Spleen (tissue), 11 donors: ENCODE results near the gene BMPER. TPM values are rescaled to one million over a fixed set of nuclear protein-coding genes. Genes with fewer than 3 reads are reported as not detected.

Source experiments
- DNase-seq: peaks from one replicate; pipeline ENCODE4 v3.0.0-alpha.2; 2020
- H3K27ac ChIP-seq, 8 donors: fragments of 200-600 bp; sonication (generic) in 7 of 8; 1 replicate in 4 of 8; 2 replicates in 4 of 8; pipeline versions ENCODE4 v1.5.0 to v1.8.0; 2016 to 2021; ENCODE audit warnings: inconsistent platforms in 4 of 8, mild to moderate bottlenecking in 4 of 8, moderate library complexity in 1 of 8
- H3K27me3 ChIP-seq, 7 donors: fragments of 200-600 bp; sonication (generic) in 6 of 7; replicated peaks in 1 of 7; 1 replicate in 4 of 7; 2 replicates in 3 of 7; pipeline versions ENCODE4 v1.5.0 to v1.8.0; 2016 to 2021; ENCODE audit warnings: inconsistent platforms in 3 of 7, mild to moderate bottlenecking in 1 of 7
- H3K36me3 ChIP-seq, 6 donors: fragments of 200-600 bp; sonication (generic) in 5 of 6; 1 replicate in 4 of 6; 2 replicates in 2 of 6; pipeline versions ENCODE4 v1.5.0 to v1.8.0; 2016 to 2021; ENCODE audit warnings: inconsistent platforms in 2 of 6
- H3K4me1 ChIP-seq, 6 donors: fragments of 200-600 bp; sonication (generic) in 5 of 6; 1 replicate in 3 of 6; 2 replicates in 3 of 6; pipeline versions ENCODE4 v1.5.0 to v1.8.0; 2016 to 2021; ENCODE audit warnings: inconsistent platforms in 3 of 6
- H3K4me3 ChIP-seq, 8 donors: fragments of 200-600 bp; sonication (generic) in 7 of 8; 1 replicate in 4 of 8; 2 replicates in 4 of 8; pipeline versions ENCODE4 v1.5.0 to v1.8.0; 2016 to 2021; ENCODE audit warnings: inconsistent platforms in 4 of 8, mild to moderate bottlenecking in 4 of 8, moderate library complexity in 2 of 8
- H3K9me3 ChIP-seq, 8 donors: fragments of 200-600 bp; sonication (generic) in 7 of 8; 1 replicate in 4 of 8; 2 replicates in 4 of 8; pipeline versions ENCODE4 v1.5.0 to v1.8.0; 2016 to 2021; ENCODE audit warnings: inconsistent platforms in 4 of 8
- POLR2A ChIP-seq, 3 donors: fragments of 450-650 bp; IDR thresholded peaks; one replicate each; pipeline ENCODE4 v1.5.1; 2017; ENCODE audit warnings: antibody characterized with exemption in 3 of 3, mild to moderate bottlenecking in 1 of 3
- POLR2AphosphoS5 ChIP-seq, 3 donors: sonication (generic); formaldehyde crosslinking; IDR thresholded peaks; one replicate each; pipeline ENCODE4 v1.5.1; 2017; ENCODE audit warnings: antibody characterized with exemption in 3 of 3
- WGBS, 5 donors: extraction: QIAGEN DNeasy Blood & Tissue Kit in 3 of 5; methylation state at CpG; one replicate each; pipeline versions ENCODE4 v1.1.5 to v1.1.7; 2013 to 2018; 5-methylcytosine and 5-hydroxymethylcytosine counted together
- intact Hi-C: fragments of 100-400 bp; cut with DNase I; formaldehyde crosslinking; loops from one replicate; pipeline ENCODE4 v1.15.0; 2023; ENCODE audit warnings: low total_unique reads
- polyA plus RNA-seq, 3 donors: library from polyadenylated mRNA; stranded (reverse); fragments of 200-250 nt; gene quantifications; one replicate each; pipeline ENCODE4 v1.2.1, GENCODE V29; 2013
- total RNA-seq, 7 donors: library from RNA; depleted of rRNA in 3 of 7; stranded (reverse); fragments of >200 nt in 3 of 7; fragmentation: NEBNext Ultra II Directional in 4 of 7; extraction: Animal tissue kit (Norgen Biotek cat#: 25700) in 4 of 7; gene quantifications; one replicate each; pipeline versions ENCODE4 v1.1.0 to v1.2.1, GENCODE V29; 2016 to 2021
- TF ChIP-seq, protein P1 (sequence below), 11 experiments: fragments of 200-600 bp in 7 of 11; fragments of 450-650 bp in 4 of 11; sonication (generic) in 4 of 11; IDR thresholded peaks in 8 of 11; conservative IDR thresholded peaks in 3 of 11; 1 replicate in 7 of 11; 2 replicates in 4 of 11; pipeline versions ENCODE4 v1.4.0 to v1.8.0; 2016 to 2021; ENCODE audit warnings: antibody characterized with exemption in 11 of 11, inconsistent platforms in 4 of 11, mild to moderate bottlenecking in 1 of 11
- donor health status: healthy with polysubstance abuse.
- donor health status: DM: no; HTN: no; CAD: no; lungs with moderate emphysema.
- donor health status: DM: no; HTN: no; CAD: no.
- donor health status: Bipolar disorder and iron deficiency.
- donor health status: healthy.
- donor health status: DM: no; HTN: no; CAD: no.
- donor health status: DM: yes; HTN: yes; CAD: no.

The BMPER gene
- total and polyA plus RNA-seq, 10 donors = 0.14 to 4.4 (median 2.1) TPM

DNA sequence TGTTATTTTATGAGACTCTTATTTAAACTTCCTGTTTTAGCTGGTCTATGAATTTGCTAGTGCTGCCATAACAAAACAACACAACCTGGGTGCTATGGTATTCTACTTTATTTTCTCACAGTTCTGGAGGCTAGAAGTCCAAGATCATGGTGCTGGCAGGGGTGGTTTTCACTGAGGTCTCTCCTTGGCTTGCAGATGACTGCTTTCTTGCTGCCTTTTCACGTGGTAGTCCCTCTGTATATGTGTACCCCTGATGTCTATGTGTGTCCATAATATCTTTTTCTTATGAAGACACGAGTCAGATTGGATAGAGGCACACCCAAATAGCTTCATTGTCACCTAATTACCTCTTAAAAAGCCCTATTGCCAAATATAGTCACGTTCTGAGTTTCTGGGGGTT lies 270.5 kb downstream of the BMPER start:
- Histone ChIP-seq H3K4me3 (no peak overlapping the region), H3K27me3 (no peaks in the 10 kb centered on the region), H3K36me3 (no peaks in the 10 kb centered on the region), H3K9me3 (peaks cover 0 to 18% (median 0%) of the 10 kb centered on the region in 8 donors), H3K27ac (no peak overlapping the region), H3K4me1 (no peaks in the 10 kb centered on the region)
- intact Hi-C loops = no loop called here
- WGBS, 5 donors = 61 to 70% (median 65%) methylated on average over 3 of the region's 3 CpGs
- no peak for TF ChIP-seq POLR2A (IDR thresholded peaks at IDR 0.05)
- TF ChIP-seq, protein P1, sequence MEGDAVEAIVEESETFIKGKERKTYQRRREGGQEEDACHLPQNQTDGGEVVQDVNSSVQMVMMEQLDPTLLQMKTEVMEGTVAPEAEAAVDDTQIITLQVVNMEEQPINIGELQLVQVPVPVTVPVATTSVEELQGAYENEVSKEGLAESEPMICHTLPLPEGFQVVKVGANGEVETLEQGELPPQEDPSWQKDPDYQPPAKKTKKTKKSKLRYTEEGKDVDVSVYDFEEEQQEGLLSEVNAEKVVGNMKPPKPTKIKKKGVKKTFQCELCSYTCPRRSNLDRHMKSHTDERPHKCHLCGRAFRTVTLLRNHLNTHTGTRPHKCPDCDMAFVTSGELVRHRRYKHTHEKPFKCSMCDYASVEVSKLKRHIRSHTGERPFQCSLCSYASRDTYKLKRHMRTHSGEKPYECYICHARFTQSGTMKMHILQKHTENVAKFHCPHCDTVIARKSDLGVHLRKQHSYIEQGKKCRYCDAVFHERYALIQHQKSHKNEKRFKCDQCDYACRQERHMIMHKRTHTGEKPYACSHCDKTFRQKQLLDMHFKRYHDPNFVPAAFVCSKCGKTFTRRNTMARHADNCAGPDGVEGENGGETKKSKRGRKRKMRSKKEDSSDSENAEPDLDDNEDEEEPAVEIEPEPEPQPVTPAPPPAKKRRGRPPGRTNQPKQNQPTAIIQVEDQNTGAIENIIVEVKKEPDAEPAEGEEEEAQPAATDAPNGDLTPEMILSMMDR (IDR thresholded peaks at IDR 0.05 in 8 of 11, conservative IDR thresholded peaks at IDR 0.05 in 3 of 11) = no peak
- no peak for DNase-seq

DNA sequence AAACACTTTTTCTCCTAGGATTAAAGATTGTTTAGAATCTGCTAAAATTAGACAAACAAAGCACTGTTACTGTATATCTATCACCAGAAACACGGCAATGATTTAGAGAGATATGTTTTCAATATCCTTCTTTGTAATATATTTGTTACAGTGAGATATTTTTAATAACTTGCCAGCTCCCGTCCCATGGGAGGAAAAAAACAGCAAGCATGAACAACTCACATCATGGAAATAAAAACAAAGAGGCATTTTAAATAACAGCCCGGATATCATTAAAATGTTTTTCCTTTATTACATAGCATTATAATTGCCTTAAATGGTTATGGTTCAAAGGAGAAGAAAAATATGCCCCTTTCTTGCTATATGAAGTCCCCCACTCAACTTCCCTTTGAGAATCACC lies 272.1 kb downstream of the BMPER start:
- TF ChIP-seq POLR2AphosphoS5 (IDR thresholded peaks at IDR 0.05) (no peak), POLR2A (IDR thresholded peaks at IDR 0.05) (no peak)
- TF ChIP-seq, protein P1 (IDR thresholded peaks at IDR 0.05 in 8 of 11, conservative IDR thresholded peaks at IDR 0.05 in 3 of 11) = no peak
- WGBS, 5 donors = 63 to 76% (median 73%) methylated on average over 3 of the region's 3 CpGs
- Histone ChIP-seq H3K27me3 (no peaks in the 10 kb centered on the region), H3K9me3 (peaks cover 0 to 29% (median 0%) of the 10 kb centered on the region in 8 donors), H3K27ac (no peak overlapping the region), H3K4me3 (no peak overlapping the region), H3K4me1 (no peaks in the 10 kb centered on the region), H3K36me3 (no peaks in the 10 kb centered on the region)
- intact Hi-C loops = no loop called here
- DNase-seq = no peak

DNA sequence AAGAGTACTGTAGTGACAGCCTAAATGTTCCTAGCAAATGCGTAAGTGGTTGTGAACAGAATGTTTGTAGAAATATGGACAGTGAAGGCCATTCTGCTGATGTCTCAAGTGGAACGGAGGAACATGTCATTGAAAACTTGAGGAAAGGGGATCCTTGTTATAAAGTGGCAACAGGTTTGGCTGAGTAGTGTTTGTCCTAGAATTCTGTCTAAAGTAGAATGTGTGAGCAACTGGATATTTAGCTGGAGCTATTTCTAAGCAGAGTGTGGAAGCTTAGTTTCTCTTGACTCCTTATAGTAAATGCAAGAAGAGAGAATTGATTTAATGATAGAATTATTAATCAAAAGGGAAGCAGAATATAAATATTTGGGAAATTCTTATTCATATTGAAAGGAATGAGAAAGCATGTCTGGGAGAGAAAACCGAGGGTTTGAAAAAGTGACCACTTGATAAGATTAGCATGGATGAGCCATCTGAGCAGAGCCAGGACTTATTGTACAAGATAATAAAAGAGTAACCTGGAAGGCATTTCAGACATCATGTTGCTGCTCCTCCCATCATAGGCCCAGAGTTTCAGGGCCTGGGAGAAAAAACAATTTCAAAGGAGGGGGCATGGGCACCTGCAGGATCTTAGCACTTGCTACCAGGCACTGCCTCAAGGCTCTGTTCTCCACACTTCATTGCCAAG lies 276.1 kb downstream of the BMPER start:
- WGBS, 5 donors = 88 to 91% (median 91%) methylated on average over 3 of the region's 3 CpGs
- Histone ChIP-seq H3K36me3 (no peaks in the 10 kb centered on the region), H3K9me3 (peaks cover 0 to 24% (median 0%) of the 10 kb centered on the region in 8 donors), H3K4me3 (no peak overlapping the region), H3K27me3 (no peaks in the 10 kb centered on the region), H3K27ac (no peak overlapping the region), H3K4me1 (no peaks in the 10 kb centered on the region)
- intact Hi-C loops = no loop called here
- TF ChIP-seq POLR2AphosphoS5 (IDR thresholded peaks at IDR 0.05) (no peak), POLR2A (IDR thresholded peaks at IDR 0.05) (no peak)
- TF ChIP-seq, protein P1 (IDR thresholded peaks at IDR 0.05 in 8 of 11, conservative IDR thresholded peaks at IDR 0.05 in 3 of 11) = no peak
- no peak for DNase-seq

DNA sequence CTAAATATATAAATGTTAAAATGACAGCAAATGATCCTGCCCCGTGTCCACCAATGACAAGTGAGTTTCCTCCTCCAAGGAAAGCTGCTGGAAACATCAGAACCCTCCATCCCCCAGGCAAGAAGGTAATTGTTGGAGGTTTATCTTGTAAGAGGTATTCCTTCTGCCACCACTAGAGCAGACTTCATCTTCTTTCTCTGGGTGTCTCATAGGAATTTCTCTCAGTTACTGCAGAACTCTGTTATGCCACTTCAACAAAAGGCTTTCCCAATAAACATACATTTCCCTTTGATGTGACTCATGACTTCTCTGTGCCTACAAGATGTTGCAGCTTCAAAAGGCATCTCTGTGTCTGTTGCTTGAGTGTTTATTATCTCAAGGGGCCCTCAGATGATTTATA lies 279.1 kb downstream of the BMPER start:
- H3K4me1 ChIP-seq = no peaks in the 10 kb centered on the region
- intact Hi-C loops = no loop called here
- H3K4me3 ChIP-seq = no peak overlapping the region
- no peak overlapping the region for H3K27ac ChIP-seq
- WGBS, 5 donors = 37 to 72% (median 59%) methylated on average over 1 of the region's 1 CpG
- peaks cover 0 to 18% (median 0%) of the 10 kb centered on the region in 8 donors for H3K9me3 ChIP-seq
- H3K27me3 ChIP-seq = no peaks in the 10 kb centered on the region
- H3K36me3 ChIP-seq = no peaks in the 10 kb centered on the region
- no peak for DNase-seq
- no peak for TF ChIP-seq POLR2A (IDR thresholded peaks at IDR 0.05)
- TF ChIP-seq, protein P1 (IDR thresholded peaks at IDR 0.05 in 8 of 11, conservative IDR thresholded peaks at IDR 0.05 in 3 of 11) = no peak
- TF ChIP-seq POLR2AphosphoS5 (IDR thresholded peaks at IDR 0.05) = no peak
